T1000 (cell line): ENCODE measurements around the gene CADM1.

Source experiments
- DNase-seq: peaks from one replicate; lab custom pipeline; 2025; ENCODE audit warnings: mixed read lengths; lab: John Stamatoyannopoulos, UW

CADM1 gene

GRCh38 chr11:115247361-115247760, 256.9 kb downstream of the CADM1 start:
- DNase-seq: no peak

GRCh38 chr11:115244758-115245157, 259.5 kb downstream of the CADM1 start:
- DNase-seq: no peak

GRCh38 chr11:115244296-115244695, 259.9 kb downstream of the CADM1 start:
- no peak for DNase-seq

- DNase-seq: no peak
These were observed 261.2 kb downstream of the CADM1 start for GRCh38 chr11:115242982-115243381.

GRCh38 chr11:115241899-115242298, 262.3 kb downstream of the CADM1 start:
- no peak for DNase-seq

GRCh38 chr11:115238791-115239190, 265.4 kb downstream of the CADM1 start:
- DNase-seq: no peak

- no peak for DNase-seq
These were observed 266.1 kb downstream of the CADM1 start for GRCh38 chr11:115238086-115238485.

- no peak for DNase-seq
These were observed 266.6 kb downstream of the CADM1 start for GRCh38 chr11:115237578-115237977.

GRCh38 chr11:115234794-115235193, 269.4 kb downstream of the CADM1 start:
- no peak for DNase-seq

- DNase-seq: peak; percentile 46
These were observed 277.7 kb downstream of the CADM1 start for GRCh38 chr11:115226556-115226955.

GRCh38 chr11:115224551-115224950, 279.7 kb downstream of the CADM1 start:
- DNase-seq: no peak

GRCh38 chr11:115222863-115223530, 281.2 kb downstream of the CADM1 start:
- DNase-seq: no peak

GRCh38 chr11:115222218-115222862, 281.9 kb downstream of the CADM1 start:
- DNase-seq: no peak

- no peak for DNase-seq
These were observed 282.6 kb downstream of the CADM1 start for GRCh38 chr11:115221461-115222069.

GRCh38 chr11:115220911-115221310, 283.3 kb downstream of the CADM1 start:
- no peak for DNase-seq

GRCh38 chr11:115220423-115220822, 283.8 kb downstream of the CADM1 start:
- DNase-seq: no peak

- no peak for DNase-seq
These were observed 284.8 kb downstream of the CADM1 start for GRCh38 chr11:115219376-115219775.

GRCh38 chr11:115217726-115218311, 286.4 kb downstream of the CADM1 start:
- no peak for DNase-seq

- no peak for DNase-seq
These were observed 288.3 kb downstream of the CADM1 start for GRCh38 chr11:115215694-115216617.

- DNase-seq: no peak
These were observed 289.5 kb downstream of the CADM1 start for GRCh38 chr11:115214644-115215234.

GRCh38 chr11:115213007-115213406, 291.2 kb downstream of the CADM1 start:
- DNase-seq: no peak
